Esophagus squamous epithelium (tissue), 5 donors: ENCODE measurements around the gene CNTNAP5. TPM values are rescaled to one million over a fixed set of nuclear protein-coding genes. Genes with fewer than 3 reads are reported as not detected.

Experiments used
- DNase-seq: peaks from one replicate; lab custom pipeline; 2025; lab: John Stamatoyannopoulos, UW
- H3K27ac ChIP-seq, 4 donors: fragments of 200-600 bp; sonication (generic); one replicate each; pipeline ENCODE4 v1.5.1; 2016 to 2019; ENCODE audit warnings: mild to moderate bottlenecking in 1 of 4
- H3K27me3 ChIP-seq, 4 donors: fragments of 200-600 bp; sonication (generic); 1 replicate in 3 of 4; 2 replicates in 1 of 4; pipeline versions ENCODE4 v1.5.1 to v1.6.0; 2017 to 2021; ENCODE audit warnings: antibody characterized with exemption in 1 of 4
- H3K36me3 ChIP-seq, 3 donors: fragments of 200-600 bp; sonication (generic); one replicate each; pipeline ENCODE4 v1.5.1; 2016 to 2019
- H3K4me1 ChIP-seq, 3 donors: fragments of 200-600 bp; sonication (generic); one replicate each; pipeline ENCODE4 v1.5.1; 2017 to 2019
- H3K4me3 ChIP-seq, 4 donors: fragments of 200-600 bp; sonication (generic); 1 replicate in 3 of 4; 2 replicates in 1 of 4; pipeline ENCODE4 v1.5.1; 2016 to 2019; ENCODE audit warnings: mild to moderate bottlenecking in 2 of 4, moderate library complexity in 1 of 4
- H3K9me3 ChIP-seq, 3 donors: fragments of 200-600 bp; sonication (generic); one replicate each; pipeline ENCODE4 v1.5.1; 2016 to 2019
- POLR2A ChIP-seq, 4 donors: fragments of 450-650 bp; IDR thresholded peaks; one replicate each; pipeline ENCODE4 v1.6.1; 2017; ENCODE audit warnings: antibody characterized with exemption in 4 of 4, mild to moderate bottlenecking in 4 of 4, moderate library complexity in 3 of 4
- WGBS, 2 donors: methylation state at CpG; one replicate each; pipeline ENCODE4 v1.1.5; 2018; 5-methylcytosine and 5-hydroxymethylcytosine counted together
- intact Hi-C: fragments of 100-400 bp; cut with DNase I; formaldehyde crosslinking; loops from one replicate; pipeline ENCODE4 v1.15.0; 2022
- total RNA-seq, 4 donors: library from RNA; depleted of rRNA; stranded (reverse); fragments of >200 nt; gene quantifications; one replicate each; pipeline ENCODE4 v1.1.0, GENCODE V29; 2016
- TF ChIP-seq, protein P1 (sequence below), 6 experiments: fragments of 450-650 bp in 4 of 6; fragments of 200-600 bp in 2 of 6; sonication (generic) in 2 of 6; IDR thresholded peaks; one replicate each; pipeline ENCODE4 v1.5.1; 2016 to 2019; ENCODE audit warnings: antibody characterized with exemption in 6 of 6, mild to moderate bottlenecking in 4 of 6, moderate library complexity in 4 of 6
- donor health status: DM: yes; HTN: yes; CAD: no.

Gene CNTNAP5
- total RNA-seq, 4 donors from 2014 or later, result not detected

DNA sequence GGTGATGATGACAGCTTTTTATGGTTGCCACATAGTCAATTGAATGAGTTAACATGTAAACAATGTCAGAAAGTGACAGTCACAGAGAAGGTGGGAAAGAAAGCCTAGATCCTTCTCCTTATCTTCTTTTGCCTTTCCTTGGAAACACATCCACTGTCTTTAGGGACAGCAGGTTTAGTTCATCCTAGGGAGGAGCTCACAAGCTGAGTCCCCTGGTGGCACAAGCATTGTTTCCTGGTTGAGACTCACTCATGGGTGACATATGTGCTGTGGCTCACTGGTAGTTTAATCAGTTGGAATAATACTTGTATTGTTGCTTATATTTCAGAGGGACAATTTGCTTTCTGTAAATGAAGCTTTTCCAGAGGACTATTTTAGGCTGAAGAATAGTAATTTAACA is 598.5 kb downstream of the CNTNAP5 start:
- intact Hi-C loops, result no loop called here
- no peaks in the 10 kb centered on the region for H3K27me3 ChIP-seq
- no peaks in the 10 kb centered on the region for H3K4me1 ChIP-seq
- no peaks in the 10 kb centered on the region for H3K9me3 ChIP-seq
- no peaks in the 10 kb centered on the region for H3K36me3 ChIP-seq
- no peak overlapping the region for H3K27ac ChIP-seq
- H3K4me3 ChIP-seq, result no peak overlapping the region
- TF ChIP-seq, protein P1, sequence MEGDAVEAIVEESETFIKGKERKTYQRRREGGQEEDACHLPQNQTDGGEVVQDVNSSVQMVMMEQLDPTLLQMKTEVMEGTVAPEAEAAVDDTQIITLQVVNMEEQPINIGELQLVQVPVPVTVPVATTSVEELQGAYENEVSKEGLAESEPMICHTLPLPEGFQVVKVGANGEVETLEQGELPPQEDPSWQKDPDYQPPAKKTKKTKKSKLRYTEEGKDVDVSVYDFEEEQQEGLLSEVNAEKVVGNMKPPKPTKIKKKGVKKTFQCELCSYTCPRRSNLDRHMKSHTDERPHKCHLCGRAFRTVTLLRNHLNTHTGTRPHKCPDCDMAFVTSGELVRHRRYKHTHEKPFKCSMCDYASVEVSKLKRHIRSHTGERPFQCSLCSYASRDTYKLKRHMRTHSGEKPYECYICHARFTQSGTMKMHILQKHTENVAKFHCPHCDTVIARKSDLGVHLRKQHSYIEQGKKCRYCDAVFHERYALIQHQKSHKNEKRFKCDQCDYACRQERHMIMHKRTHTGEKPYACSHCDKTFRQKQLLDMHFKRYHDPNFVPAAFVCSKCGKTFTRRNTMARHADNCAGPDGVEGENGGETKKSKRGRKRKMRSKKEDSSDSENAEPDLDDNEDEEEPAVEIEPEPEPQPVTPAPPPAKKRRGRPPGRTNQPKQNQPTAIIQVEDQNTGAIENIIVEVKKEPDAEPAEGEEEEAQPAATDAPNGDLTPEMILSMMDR (IDR thresholded peaks at IDR 0.05), result no peak
- no peak for TF ChIP-seq POLR2A (IDR thresholded peaks at IDR 0.05)
- no peak for DNase-seq

DNA sequence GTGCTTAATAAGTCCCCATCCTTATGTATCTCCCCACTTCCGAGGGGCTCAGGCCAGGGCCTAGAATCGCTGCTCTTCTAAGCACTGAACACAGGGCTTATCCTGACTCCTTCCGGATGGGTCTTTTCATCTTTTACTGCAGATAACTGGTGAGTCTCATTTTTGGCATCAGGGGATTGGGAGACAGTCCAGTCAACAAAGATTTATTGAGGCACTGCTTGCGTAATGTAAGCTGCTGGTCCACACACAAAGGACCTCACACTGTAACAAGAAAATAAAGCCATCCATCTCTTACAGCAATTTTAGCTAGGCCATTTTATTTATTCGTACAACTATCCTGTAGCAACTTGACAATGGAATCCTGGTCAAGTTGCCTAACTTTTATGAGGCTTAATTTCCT is 600.5 kb downstream of the CNTNAP5 start:
- TF ChIP-seq POLR2A (IDR thresholded peaks at IDR 0.05), result no peak
- TF ChIP-seq, protein P1 (IDR thresholded peaks at IDR 0.05), result no peak
- Histone ChIP-seq H3K27ac (no peak overlapping the region), H3K4me1 (no peaks in the 10 kb centered on the region), H3K36me3 (no peaks in the 10 kb centered on the region), H3K27me3 (no peaks in the 10 kb centered on the region), H3K9me3 (no peaks in the 10 kb centered on the region), H3K4me3 (no peak overlapping the region)
- intact Hi-C loops, result no loop called here
- no peak for DNase-seq
- WGBS, 2 donors, result 75 to 87% methylated on average over 4 to 5 of the region's 5 CpGs

GRCh38 chr2:124626993-124627392 is 601.9 kb downstream of the CNTNAP5 start:
- no peak overlapping the region for H3K27ac ChIP-seq
- H3K36me3 ChIP-seq, result no peaks in the 10 kb centered on the region
- intact Hi-C loops, result no loop called here
- WGBS, 2 donors, result 70 to 80% methylated on average over 2 to 4 of the region's 5 CpGs
- H3K4me1 ChIP-seq, result no peaks in the 10 kb centered on the region
- no peak for TF ChIP-seq POLR2A (IDR thresholded peaks at IDR 0.05)
- TF ChIP-seq, protein P1 (IDR thresholded peaks at IDR 0.05), result no peak
- H3K27me3 ChIP-seq, result no peaks in the 10 kb centered on the region
- no peaks in the 10 kb centered on the region for H3K9me3 ChIP-seq
- H3K4me3 ChIP-seq, result no peak overlapping the region
- no peak for DNase-seq

- 38 to 46% methylated on average over 1 to 2 of the region's 2 CpGs for WGBS, 2 donors
- no peak overlapping the region for H3K4me3 ChIP-seq
Measured at GRCh38 chr2:124633812-124634211, 608.7 kb downstream of the CNTNAP5 start.

DNA sequence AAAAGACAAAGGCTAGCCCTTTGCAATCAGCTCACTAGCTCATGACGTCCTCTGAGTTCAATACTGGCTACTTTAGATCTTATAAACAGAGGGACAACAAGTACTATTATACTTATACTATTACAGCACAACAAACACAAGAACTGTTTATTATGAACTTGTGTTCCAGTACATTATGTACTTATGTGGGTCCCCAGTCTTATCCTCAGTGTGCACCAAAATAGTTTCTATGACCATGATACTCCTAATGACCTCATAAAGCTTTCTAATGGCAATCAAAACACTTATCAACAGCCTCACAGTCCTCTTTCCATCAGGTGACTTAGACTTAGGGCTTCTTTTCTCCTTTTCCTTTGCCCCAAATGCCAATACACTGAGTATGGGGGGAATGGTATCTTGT is 614.4 kb downstream of the CNTNAP5 start:
- DNase-seq, result no peak
- TF ChIP-seq, protein P1 (IDR thresholded peaks at IDR 0.05), result no peak
- TF ChIP-seq POLR2A (IDR thresholded peaks at IDR 0.05), result no peak
- no peak overlapping the region for H3K4me3 ChIP-seq
- WGBS, 2 donors, result 69 to 70% methylated on average over 1 of the region's 1 CpG
- H3K27me3 ChIP-seq, result no peaks in the 10 kb centered on the region
- H3K36me3 ChIP-seq, result no peaks in the 10 kb centered on the region
- no peaks in the 10 kb centered on the region for H3K4me1 ChIP-seq
- no peaks in the 10 kb centered on the region for H3K9me3 ChIP-seq
- no peak overlapping the region for H3K27ac ChIP-seq
- intact Hi-C loops, result no loop called here

More at GRCh38 chr2:124633812-124634211, 608.7 kb downstream of the CNTNAP5 start:
- no peak for DNase-seq
- Histone ChIP-seq H3K4me1 (no peaks in the 10 kb centered on the region), H3K27me3 (no peaks in the 10 kb centered on the region), H3K36me3 (no peaks in the 10 kb centered on the region), H3K27ac (no peak overlapping the region), H3K9me3 (no peaks in the 10 kb centered on the region)
- intact Hi-C loops, result no loop called here
- no peak for TF ChIP-seq POLR2A (IDR thresholded peaks at IDR 0.05)
- TF ChIP-seq, protein P1 (IDR thresholded peaks at IDR 0.05), result no peak
